NCI-H128 (cell line): ENCODE data around the gene GALNTL6.
A peak's percentile ranks its signal among the peaks of the same experiment; 100 is the strongest.
"Not testable (repeated sequence)": the region's sequence is repeated elsewhere in the genome, so short reads cannot be mapped to it uniquely, and the experiment has no call there.

Experiments
- DNase-seq: peaks from one replicate; lab custom pipeline; 2025; ENCODE audit not compliant: unreplicated experiment; lab: John Stamatoyannopoulos, UW

The GALNTL6 gene

DNA sequence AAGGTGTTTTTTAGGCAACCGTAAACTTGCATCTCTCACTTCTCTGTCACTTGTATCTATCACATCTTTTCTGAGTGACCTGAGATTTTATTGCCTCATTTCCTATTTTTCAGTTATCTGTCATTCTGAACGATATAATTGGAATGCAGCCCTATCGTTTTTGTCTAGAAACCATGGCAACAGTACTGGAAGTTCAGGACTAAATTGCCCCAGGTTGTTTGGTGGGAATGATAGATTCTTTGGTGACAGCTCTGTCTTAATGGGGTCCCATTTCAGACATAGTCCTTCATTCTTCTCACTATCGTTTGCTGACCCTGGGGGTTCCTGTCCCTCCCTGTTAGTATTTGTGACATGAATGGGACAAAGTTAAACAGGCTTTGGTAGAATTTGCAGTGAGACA is 1087.7 kb downstream of the GALNTL6 start:
- DNase-seq, result no peak

DNA sequence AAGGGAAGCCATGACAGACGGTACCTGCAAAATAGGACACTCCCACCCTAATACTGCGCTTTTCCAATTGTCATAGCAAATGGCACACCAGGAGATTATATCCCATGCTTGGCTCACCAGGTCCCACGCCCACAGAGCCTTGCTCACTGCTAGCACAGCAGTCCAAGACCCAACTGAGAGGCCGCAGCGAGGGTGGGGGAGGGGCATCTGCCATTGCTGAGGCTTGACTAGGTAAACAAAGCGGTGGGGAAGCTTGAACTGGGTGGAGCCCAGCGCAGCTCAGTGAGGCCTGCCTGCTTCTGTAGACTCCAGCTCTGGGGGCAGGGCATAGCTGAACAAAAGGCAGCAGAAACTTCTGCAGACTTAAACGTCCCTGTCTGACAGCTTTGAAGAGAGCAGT is 1099.3 kb downstream of the GALNTL6 start:
- not testable (repeated sequence) for DNase-seq

GRCh38 chr4:172917403-172917802 is 1104.2 kb downstream of the GALNTL6 start:
- not testable (repeated sequence) for DNase-seq

- DNase-seq, result no peak
Measured at GRCh38 chr4:172919269-172919668, 1106.1 kb downstream of the GALNTL6 start.

DNA sequence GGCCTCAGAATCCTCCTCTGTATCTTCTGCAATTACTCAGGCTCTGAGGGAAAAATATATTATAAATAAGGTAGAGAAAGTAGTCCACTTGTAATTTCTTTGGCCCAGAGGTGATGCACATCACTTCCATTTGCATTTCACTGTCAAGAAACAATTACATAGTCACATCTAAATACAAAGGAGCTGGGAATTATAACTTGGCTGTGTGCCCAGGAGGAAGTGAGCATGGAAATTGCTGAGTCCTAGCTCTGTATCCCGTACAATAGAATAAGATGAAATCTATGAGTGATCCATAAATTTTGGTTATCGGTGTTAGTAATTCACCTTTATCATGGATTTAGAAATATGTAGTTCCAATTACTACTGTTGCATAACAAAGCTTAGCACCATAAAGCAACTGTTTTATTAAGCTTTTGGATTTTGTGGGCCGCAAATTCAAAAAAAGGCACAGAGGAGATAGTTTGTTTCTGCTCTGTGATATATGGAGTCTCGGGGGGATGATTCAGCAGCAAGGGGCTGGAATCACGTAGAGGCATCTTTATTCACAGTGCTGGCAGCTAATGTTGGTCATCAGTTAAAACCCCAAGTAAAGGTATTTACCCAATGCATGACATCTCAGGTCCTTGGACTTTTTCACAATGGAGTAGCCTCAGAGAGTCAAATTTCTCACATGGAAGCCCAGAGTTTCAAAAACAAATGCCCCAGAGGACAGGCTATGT is 1114.1 kb downstream of the GALNTL6 start:
- no peak for DNase-seq

- DNase-seq, result no peak
Measured at GRCh38 chr4:172928347-172928746, 1115.1 kb downstream of the GALNTL6 start.

DNA sequence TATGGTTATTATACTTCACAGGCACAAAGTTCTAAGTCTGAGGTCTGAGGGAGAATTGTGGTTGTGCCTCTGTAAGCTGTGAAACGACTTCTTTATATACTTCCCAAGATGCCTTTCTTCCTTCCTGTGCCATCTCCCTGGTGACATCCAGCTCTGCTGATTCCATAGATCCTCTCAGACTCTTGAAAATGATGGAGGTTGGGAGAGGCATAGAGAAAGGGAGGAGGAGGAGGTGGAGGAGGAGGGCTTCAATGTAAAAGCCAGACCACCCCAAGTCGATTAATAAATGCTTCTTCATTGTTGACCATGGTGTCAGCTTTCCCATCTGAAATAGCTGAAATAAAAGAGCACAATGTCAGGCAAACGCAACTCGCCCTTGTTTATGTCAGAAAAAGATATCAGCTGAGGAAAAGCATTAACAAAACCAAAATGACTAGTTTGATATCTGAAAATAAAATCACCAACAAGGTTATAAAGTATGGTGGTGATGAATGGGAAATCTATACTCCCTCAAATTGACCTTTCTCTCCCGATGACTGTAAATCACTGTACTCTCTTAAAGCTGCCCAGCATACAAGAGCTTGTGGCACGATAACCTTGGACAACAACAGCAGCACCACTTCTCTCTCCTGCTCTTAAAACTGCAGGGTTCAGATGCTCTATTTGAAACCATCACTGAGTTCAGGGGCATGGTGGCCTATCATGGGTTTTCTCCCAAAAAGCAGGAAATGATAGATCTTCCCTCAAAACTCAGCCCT is 1125.0 kb downstream of the GALNTL6 start:
- no peak for DNase-seq

DNA sequence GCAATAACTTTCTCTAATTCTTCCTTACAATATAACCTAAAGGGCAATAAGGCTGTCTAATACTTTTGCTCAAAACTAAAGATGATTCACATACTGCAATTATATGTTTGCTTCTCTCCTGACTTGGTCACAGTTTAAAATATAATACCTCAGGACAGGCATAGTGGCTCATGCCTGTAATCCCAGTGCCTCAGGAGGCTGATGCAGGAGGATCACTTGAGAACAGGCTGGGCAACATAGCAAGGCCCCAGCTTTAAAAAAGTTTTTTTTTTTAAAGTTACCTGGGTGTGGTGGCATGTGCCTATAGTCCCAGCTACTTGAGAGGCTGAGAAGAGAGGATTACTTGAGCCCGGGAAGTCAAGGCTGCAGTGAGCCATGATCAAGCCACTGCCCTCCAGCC is 1125.7 kb downstream of the GALNTL6 start:
- no peak for DNase-seq

DNA sequence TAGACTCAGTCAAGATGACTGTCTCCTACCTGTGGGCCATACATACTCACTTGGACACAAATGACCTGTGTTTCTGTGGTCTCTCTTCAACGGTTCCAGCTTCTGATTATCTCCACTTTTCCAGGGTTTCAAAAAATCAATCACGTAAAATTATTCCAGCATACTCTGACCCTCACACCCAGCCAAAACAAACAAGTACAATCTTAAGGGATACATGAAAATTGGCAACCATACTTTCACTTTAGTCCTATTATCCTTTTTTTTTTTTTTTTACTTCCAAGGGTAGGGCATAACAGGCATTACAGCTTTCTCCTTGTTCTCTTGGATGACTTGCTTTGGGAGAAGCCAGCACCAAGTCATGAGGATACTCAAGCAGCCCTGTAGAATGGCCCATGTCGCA is 1129.6 kb downstream of the GALNTL6 start:
- DNase-seq, result no peak

DNA sequence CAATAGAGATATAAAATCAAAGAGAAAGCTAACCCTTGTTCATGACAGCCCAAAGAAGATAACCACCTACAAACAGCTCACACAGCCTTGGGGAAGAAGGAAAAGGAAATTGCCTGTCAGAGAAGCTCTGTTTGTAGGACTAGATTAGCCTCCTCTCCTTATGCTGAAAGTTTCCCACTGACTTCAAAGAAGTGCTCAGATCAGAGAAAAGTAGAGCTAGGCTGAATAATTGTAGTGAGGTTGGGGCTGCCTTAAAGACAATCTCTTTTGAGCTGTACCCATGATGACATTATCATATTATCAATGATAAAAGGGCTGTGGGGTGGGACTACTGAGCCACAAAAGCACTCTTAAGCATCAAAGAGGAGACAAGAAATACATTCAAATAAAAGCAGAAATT is 1132.4 kb downstream of the GALNTL6 start:
- DNase-seq, result no peak

- no peak for DNase-seq
Measured at GRCh38 chr4:172946503-172946902, 1133.3 kb downstream of the GALNTL6 start.

GRCh38 chr4:172947594-172947993 is 1134.4 kb downstream of the GALNTL6 start:
- no peak for DNase-seq

- no peak for DNase-seq
Measured at GRCh38 chr4:172950990-172951389, 1137.8 kb downstream of the GALNTL6 start.

DNA sequence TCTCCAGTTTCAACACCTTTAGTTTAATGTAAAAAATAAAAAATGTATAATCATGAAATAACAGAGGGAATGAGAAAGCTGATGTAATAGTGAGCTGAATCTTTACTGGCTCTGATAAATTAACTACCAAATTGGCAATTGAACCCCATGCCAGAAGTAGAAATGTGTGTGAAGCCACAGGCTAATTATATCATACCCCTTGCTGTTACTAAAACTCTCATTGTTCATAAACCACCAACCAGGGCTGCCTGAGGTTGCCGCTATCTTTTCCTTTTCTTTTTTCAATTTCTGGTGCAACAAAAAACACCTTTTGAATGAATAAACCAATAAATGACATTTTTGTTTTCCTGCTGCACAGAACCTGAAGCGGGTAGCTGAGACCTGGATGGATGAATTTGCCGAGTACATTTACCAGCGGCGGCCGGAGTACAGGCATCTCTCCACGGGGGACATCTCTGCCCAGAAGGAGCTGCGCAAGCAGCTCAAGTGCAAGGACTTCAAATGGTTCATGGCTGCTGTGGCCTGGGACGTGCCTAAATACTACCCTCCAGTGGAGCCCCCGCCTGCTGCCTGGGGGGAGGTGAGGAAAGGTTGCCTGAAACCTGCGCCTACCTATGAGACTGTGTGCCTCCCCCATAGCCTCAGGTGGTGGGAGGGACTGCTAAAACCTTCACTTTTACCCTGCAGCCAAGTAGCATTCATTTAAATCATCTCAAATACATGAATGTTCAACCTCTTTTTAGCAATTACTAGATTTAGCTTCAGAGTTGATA is 1138.7 kb downstream of the GALNTL6 start:
- DNase-seq, result no peak

GRCh38 chr4:172953896-172954568 is 1140.8 kb downstream of the GALNTL6 start:
- DNase-seq, result no peak

DNA sequence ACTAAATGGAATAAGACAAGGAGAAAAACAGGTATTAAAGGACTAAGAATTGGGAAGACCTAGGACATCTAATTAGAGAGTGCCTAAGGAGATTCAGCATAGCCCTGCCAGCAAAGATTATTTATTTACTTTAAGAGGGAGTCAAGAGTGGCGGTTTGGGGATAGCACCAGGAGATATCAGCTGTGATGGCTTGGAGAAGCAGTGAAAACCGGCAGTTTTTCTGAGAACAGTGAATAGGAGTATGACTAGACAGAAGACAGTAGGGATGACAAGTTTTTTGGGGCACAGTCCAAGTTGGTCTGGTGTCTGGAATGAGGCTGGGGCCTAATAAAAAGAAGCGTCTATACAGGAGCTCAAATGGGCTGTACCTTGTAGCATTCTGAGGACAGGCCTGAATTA is 1143.1 kb downstream of the GALNTL6 start:
- DNase-seq, result not testable (repeated sequence)

- no peak for DNase-seq
Measured at GRCh38 chr4:172957216-172957615, 1144.0 kb downstream of the GALNTL6 start.

DNA sequence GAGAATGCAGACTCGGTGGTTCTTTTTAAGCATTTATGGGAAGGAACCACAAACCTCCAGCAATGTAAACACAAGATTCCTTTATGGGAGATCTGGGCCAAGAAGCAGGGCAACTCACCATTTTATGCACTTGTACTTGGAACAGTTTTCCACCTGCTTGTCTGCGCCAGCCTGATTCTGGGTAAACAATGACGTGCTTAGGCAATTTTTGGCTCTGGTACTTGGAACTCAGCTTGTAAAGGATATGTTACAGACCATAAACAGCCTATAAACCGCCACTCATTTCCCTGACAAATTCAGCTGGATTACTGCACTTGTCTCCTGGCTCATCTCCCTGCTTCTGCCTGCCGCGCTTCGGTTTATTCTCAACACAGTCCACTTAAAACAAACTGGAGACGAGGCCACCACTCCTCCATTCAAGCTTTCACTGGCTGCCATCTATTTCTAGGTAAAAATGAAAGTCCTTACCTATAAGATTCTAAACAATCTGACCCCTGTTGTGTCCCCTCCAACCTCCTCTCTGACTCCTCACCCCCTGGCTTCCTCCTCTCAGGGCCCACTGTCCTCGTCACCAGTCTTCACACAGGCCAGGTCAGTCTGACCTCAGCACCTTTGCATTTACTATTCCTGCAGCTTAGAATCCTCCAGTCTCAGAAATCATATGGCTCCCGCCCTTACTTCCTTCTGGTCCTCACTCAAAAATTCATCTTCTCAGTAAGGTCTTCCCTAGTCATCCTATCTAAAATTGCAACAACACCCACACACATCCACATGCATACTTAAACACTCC is 1149.6 kb downstream of the GALNTL6 start:
- peak; percentile 46 for DNase-seq

- DNase-seq, result no peak
Measured at GRCh38 chr4:172963498-172964294, 1150.5 kb downstream of the GALNTL6 start.

GRCh38 chr4:172970189-172970588 is 1157.0 kb downstream of the GALNTL6 start:
- DNase-seq, result not testable (repeated sequence)
